Tibial artery (tissue), 4 donors: Measurements from ENCODE around the gene SCN1B.
A peak's percentile ranks its signal among the peaks of the same experiment; 100 is the strongest.

Experiments
- DNase-seq, 2 donors: peaks; one replicate each; pipeline ENCODE4 v3.0.0-alpha.2; 2019
- H3K27ac ChIP-seq, 2 donors: fragments of 200-600 bp; sonication (generic) in 1 of 2; 1 replicate in 1 of 2; 2 replicates in 1 of 2; pipeline ENCODE4 v1.5.1; 2018 to 2019; ENCODE audit warnings: mild to moderate bottlenecking in 1 of 2
- H3K27me3 ChIP-seq, 2 donors: fragments of 200-600 bp; sonication (generic) in 1 of 2; one replicate each; pipeline versions ENCODE4 v1.5.1 to v1.6.0; 2016 to 2019
- H3K36me3 ChIP-seq, 3 donors: fragments of 200-600 bp; sonication (generic) in 2 of 3; one replicate each; pipeline ENCODE4 v1.5.1; 2016 to 2019; ENCODE audit warnings: mild to moderate bottlenecking in 2 of 3
- H3K4me1 ChIP-seq, 4 donors: fragments of 200-600 bp; sonication (generic) in 2 of 4; 1 replicate in 3 of 4; 2 replicates in 1 of 4; pipeline ENCODE4 v1.5.1; 2016 to 2019
- H3K4me3 ChIP-seq, 2 donors: fragments of 200-600 bp; sonication (generic) in 1 of 2; 1 replicate in 1 of 2; 2 replicates in 1 of 2; pipeline ENCODE4 v1.5.1; 2018 to 2019; ENCODE audit warnings: mild to moderate bottlenecking in 2 of 2
- H3K9me3 ChIP-seq, 3 donors: fragments of 200-600 bp; sonication (generic) in 1 of 3; one replicate each; pipeline ENCODE4 v1.5.1; 2016 to 2019
- CTCF ChIP-seq, 2 experiments: fragments of 200-600 bp in 1 of 2; fragments of 450-650 bp in 1 of 2; IDR thresholded peaks; one replicate each; pipeline ENCODE4 v1.5.1; 2017 to 2019; ENCODE audit warnings: antibody characterized with exemption in 2 of 2, mild to moderate bottlenecking in 1 of 2, moderate library complexity in 1 of 2
- intact Hi-C: fragments of 100-400 bp; cut with DNase I; formaldehyde crosslinking; loops from one replicate; pipeline ENCODE4 v1.15.0; 2023; ENCODE audit warnings: low total_unique reads

SCN1B gene

DNA sequence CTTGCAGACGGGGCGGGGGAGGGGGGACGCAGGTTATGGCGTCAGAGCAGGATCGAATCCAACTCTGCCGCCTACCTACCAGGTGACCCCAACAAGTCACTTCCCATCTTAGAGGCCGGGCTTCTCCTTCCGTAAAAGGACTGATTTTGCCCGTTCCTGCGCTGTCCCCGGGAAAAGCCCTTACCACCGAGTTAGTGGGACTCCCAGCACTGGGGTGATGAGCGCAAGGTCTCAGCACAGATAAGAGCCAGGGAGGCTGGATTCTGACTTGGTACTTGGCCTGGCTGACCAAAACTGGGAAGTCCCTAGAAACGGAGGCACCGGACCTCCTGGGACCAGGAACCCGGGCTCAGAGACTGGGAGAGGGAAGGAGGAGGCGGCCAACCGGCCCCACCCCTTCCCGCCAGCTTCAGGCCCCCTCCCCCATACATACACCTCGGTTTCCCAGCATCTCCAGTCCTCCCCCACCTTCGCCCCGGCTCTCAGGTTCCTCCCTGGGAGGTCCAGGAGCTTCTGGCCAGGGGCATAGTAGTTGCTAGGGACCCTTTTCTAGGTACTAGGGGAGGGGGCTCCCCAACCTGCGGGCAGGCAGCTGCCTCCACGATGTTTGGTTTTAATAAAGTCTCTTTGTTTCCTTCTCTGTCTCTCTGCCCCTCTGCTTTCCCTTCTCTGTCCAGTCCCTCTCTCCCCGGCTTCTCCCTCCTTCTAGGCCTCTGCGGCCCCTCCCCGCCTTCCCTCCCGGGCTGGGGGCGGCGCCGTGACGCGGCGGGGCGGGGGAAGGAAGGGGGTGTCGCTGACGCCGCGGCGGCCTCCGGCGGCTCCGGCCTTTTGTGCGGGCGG lies 30.6 kb upstream of the SCN1B start, which contains the start of gene GRAMD1A:
Gene GRAMD1A (plus strand): TSS at position 826 of the 840 bp plus-strand sequence. CDS start 156 bp downstream, outside the sequence.
- peaks cover 0 to 51% (median 34%) of the 10 kb centered on the region in 4 donors for H3K4me1 ChIP-seq
- peaks cover 0 to 8% (median 0%) of the 10 kb centered on the region in 3 donors for H3K36me3 ChIP-seq
- peak; percentile 86 to 95 for DNase-seq
- TF ChIP-seq CTCF (IDR thresholded peaks at IDR 0.05) = no peak
- no peaks in the 10 kb centered on the region for H3K9me3 ChIP-seq
- peak within 1 kb of the TSS; percentile 98 to 99 for H3K4me3 ChIP-seq
- intact Hi-C loops = no loop called here
- H3K27ac ChIP-seq = peak within 1 kb of the TSS; percentile 89 to 99
- no peaks in the 10 kb centered on the region for H3K27me3 ChIP-seq

GRCh38 chr19:35000338-35000646 lies 30.0 kb upstream of the SCN1B start:
- Histone ChIP-seq H3K27me3 (no peaks in the 10 kb centered on the region), H3K4me3 (peak overlapping the region; percentile 98 to 99), H3K4me1 (peaks cover 0 to 45% (median 29%) of the 10 kb centered on the region in 4 donors), H3K27ac (peak overlapping the region; percentile 89 to 99), H3K36me3 (peaks cover 0 to 13% (median 0%) of the 10 kb centered on the region in 3 donors), H3K9me3 (no peaks in the 10 kb centered on the region)
- DNase-seq = no peak
- no peak for TF ChIP-seq CTCF (IDR thresholded peaks at IDR 0.05)
- intact Hi-C loops = no loop called here

- Histone ChIP-seq H3K36me3 (peaks cover 0 to 19% (median 3%) of the 10 kb centered on the region in 3 donors), H3K4me3 (peak overlapping the region; percentile 98 to 99), H3K4me1 (peaks cover 0 to 44% (median 29%) of the 10 kb centered on the region in 4 donors), H3K27ac (peak overlapping the region; percentile 89 to 99), H3K9me3 (no peaks in the 10 kb centered on the region), H3K27me3 (no peaks in the 10 kb centered on the region)
- intact Hi-C loops = no loop called here
- TF ChIP-seq CTCF (IDR thresholded peaks at IDR 0.05) = no peak
- no peak for DNase-seq
These were observed 29.4 kb upstream of the SCN1B start for GRCh38 chr19:35000647-35001501.

GRCh38 chr19:35002037-35002535 lies 28.2 kb upstream of the SCN1B start:
- H3K27ac ChIP-seq = peak overlapping the region in 1 of 2 donors; percentile 89
- H3K4me1 ChIP-seq = peaks cover 0 to 44% (median 29%) of the 10 kb centered on the region in 4 donors
- peak overlapping the region in 1 of 2 donors; percentile 99 for H3K4me3 ChIP-seq
- intact Hi-C loops = no loop called here
- peaks cover 0 to 28% (median 5%) of the 10 kb centered on the region in 3 donors for H3K36me3 ChIP-seq
- DNase-seq = no peak
- no peak for TF ChIP-seq CTCF (IDR thresholded peaks at IDR 0.05)
- H3K27me3 ChIP-seq = no peaks in the 10 kb centered on the region
- no peaks in the 10 kb centered on the region for H3K9me3 ChIP-seq

- TF ChIP-seq CTCF (IDR thresholded peaks at IDR 0.05) = no peak
- Histone ChIP-seq H3K4me1 (peaks cover 0 to 35% (median 20%) of the 10 kb centered on the region in 4 donors), H3K4me3 (no peak overlapping the region), H3K27ac (no peak overlapping the region), H3K9me3 (no peaks in the 10 kb centered on the region), H3K27me3 (no peaks in the 10 kb centered on the region), H3K36me3 (peaks cover 2 to 38% (median 14%) of the 10 kb centered on the region in 3 donors)
- no peak for DNase-seq
- intact Hi-C loops = no loop called here
These were observed 25.6 kb upstream of the SCN1B start for GRCh38 chr19:35004517-35005255.
